Right atrium auricular region (tissue), 2 donors: Measurements from ENCODE around the gene C2CD4D. TPM values are rescaled to one million over a fixed set of nuclear protein-coding genes. Genes with fewer than 3 reads are reported as not detected.
"Not testable (repeated sequence)": the region's sequence is repeated elsewhere in the genome, so short reads cannot be mapped to it uniquely, and the experiment has no call there.

Experiments used
- DNase-seq: peaks from one replicate; pipeline ENCODE4 v3.0.0-alpha.2; 2019; ENCODE audit warnings: low spot score
- H3K27ac ChIP-seq, 2 donors: fragments of 200-600 bp; sonication (generic); 1 replicate in 1 of 2; 2 replicates in 1 of 2; pipeline ENCODE4 v1.5.1; 2016 to 2019
- H3K27me3 ChIP-seq, 2 donors: fragments of 200-600 bp; sonication (generic); one replicate each; pipeline versions ENCODE4 v1.5.1 to v1.6.0; 2017 to 2019
- H3K36me3 ChIP-seq: fragments of 200-600 bp; sonication (generic); one replicate; pipeline ENCODE4 v1.5.1; 2016
- H3K4me1 ChIP-seq, 2 donors: fragments of 200-600 bp; sonication (generic); one replicate each; pipeline versions ENCODE4 v1.5.1 to v1.6.0; 2017 to 2019
- H3K4me3 ChIP-seq, 2 donors: fragments of 200-600 bp; sonication (generic); 1 replicate in 1 of 2; 2 replicates in 1 of 2; pipeline ENCODE4 v1.5.1; 2017 to 2019; ENCODE audit warnings: mild to moderate bottlenecking in 1 of 2, moderate library complexity in 1 of 2
- H3K9me3 ChIP-seq, 2 donors: fragments of 200-600 bp; sonication (generic); one replicate each; pipeline ENCODE4 v1.5.1; 2019
- CTCF ChIP-seq, 2 donors: fragments of 200-600 bp; sonication (generic); IDR thresholded peaks; one replicate each; pipeline ENCODE4 v1.5.1; 2019; ENCODE audit warnings: antibody characterized with exemption in 2 of 2
- total RNA-seq, 2 donors: library from RNA; depleted of rRNA; stranded (reverse); fragments of >200 nt; gene quantifications; one replicate each; pipeline ENCODE4 v1.1.0, GENCODE V29; 2016

The C2CD4D gene
- total RNA-seq, 2 donors from 2014 or later: not detected

GRCh38 chr1:151882466-151882865 is 42.8 kb upstream of the C2CD4D start:
- TF ChIP-seq CTCF (IDR thresholded peaks at IDR 0.05): no peak
- H3K4me3 ChIP-seq: no peak overlapping the region
- no peaks in the 10 kb centered on the region for H3K9me3 ChIP-seq
- no peak overlapping the region for H3K27ac ChIP-seq
- no peak for DNase-seq
- no peaks in the 10 kb centered on the region for H3K27me3 ChIP-seq
- H3K36me3 ChIP-seq: peaks cover 6% of the 10 kb centered on the region
- H3K4me1 ChIP-seq: no peaks in the 10 kb centered on the region

- no peaks in the 10 kb centered on the region for H3K9me3 ChIP-seq
- no peak for TF ChIP-seq CTCF (IDR thresholded peaks at IDR 0.05)
- no peak overlapping the region for H3K27ac ChIP-seq
- H3K36me3 ChIP-seq: peaks cover 6% of the 10 kb centered on the region
- no peaks in the 10 kb centered on the region for H3K27me3 ChIP-seq
- no peaks in the 10 kb centered on the region for H3K4me1 ChIP-seq
- H3K4me3 ChIP-seq: no peak overlapping the region
- no peak for DNase-seq
Observed at GRCh38 chr1:151881479-151881878, 41.9 kb upstream of the C2CD4D start.

- peaks cover 13% of the 10 kb centered on the region for H3K36me3 ChIP-seq
Observed at GRCh38 chr1:151875419-151876097, 35.9 kb upstream of the C2CD4D start.

GRCh38 chr1:151872776-151873175 is 33.2 kb upstream of the C2CD4D start:
- not testable (repeated sequence) for H3K27ac ChIP-seq, H3K4me3 ChIP-seq, H3K27me3 ChIP-seq, H3K9me3 ChIP-seq, DNase-seq, H3K4me1 ChIP-seq
- peaks cover 13% of the 10 kb centered on the region for H3K36me3 ChIP-seq

More at GRCh38 chr1:151875419-151876097, 35.9 kb upstream of the C2CD4D start:
- no peak for TF ChIP-seq CTCF (IDR thresholded peaks at IDR 0.05)
- Histone ChIP-seq H3K27ac (no peak overlapping the region), H3K4me3 (no peak overlapping the region), H3K27me3 (no peaks in the 10 kb centered on the region), H3K9me3 (no peaks in the 10 kb centered on the region), H3K4me1 (no peaks in the 10 kb centered on the region)
- no peak for DNase-seq

- H3K27me3 ChIP-seq: no peaks in the 10 kb centered on the region
- DNase-seq: no peak
- H3K4me1 ChIP-seq: no peaks in the 10 kb centered on the region
- H3K36me3 ChIP-seq: peaks cover 13% of the 10 kb centered on the region
- H3K9me3 ChIP-seq: no peaks in the 10 kb centered on the region
- H3K27ac ChIP-seq: no peak overlapping the region
- no peak overlapping the region for H3K4me3 ChIP-seq
- TF ChIP-seq CTCF (IDR thresholded peaks at IDR 0.05): no peak
Observed at GRCh38 chr1:151871284-151872030, 31.8 kb upstream of the C2CD4D start.

- Histone ChIP-seq H3K27me3 (no peaks in the 10 kb centered on the region), H3K9me3 (no peaks in the 10 kb centered on the region), H3K4me3 (no peak overlapping the region), H3K36me3 (peaks cover 2% of the 10 kb centered on the region), H3K4me1 (no peaks in the 10 kb centered on the region), H3K27ac (no peak overlapping the region)
- no peak for DNase-seq
- no peak for TF ChIP-seq CTCF (IDR thresholded peaks at IDR 0.05)
Observed at GRCh38 chr1:151868486-151868885, 28.9 kb upstream of the C2CD4D start.
